Measurements from ENCODE around the gene UBASH3A.

Gene UBASH3A

DNA sequence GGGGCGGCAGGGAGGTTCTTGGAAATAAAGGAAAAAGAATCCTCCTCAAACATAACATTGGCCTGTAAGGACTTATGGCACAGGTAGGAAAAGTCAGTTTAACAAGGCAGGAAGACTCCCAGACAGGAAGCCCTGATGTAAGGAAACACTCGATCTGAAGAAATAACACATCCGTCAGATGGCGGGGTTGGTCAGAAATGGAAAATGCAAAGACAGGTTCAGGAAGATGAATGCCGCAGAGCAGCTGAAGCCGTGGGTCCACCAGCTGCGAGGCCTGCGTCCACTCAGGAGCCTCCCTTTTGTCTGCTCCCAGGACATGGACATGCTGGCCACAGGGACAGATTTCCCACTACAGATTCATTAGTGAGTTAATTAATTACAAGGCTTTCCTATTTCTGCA lies 88.5 kb downstream of the UBASH3A start:
- peaks cover 52% of the 10 kb centered on the region for H3K27me3 Mint-ChIP-seq (ENCODE audit: low read depth, poor library complexity)
- no peak overlapping the region for H3K27ac Mint-ChIP-seq
- no peaks in the 10 kb centered on the region for H3K36me3 Mint-ChIP-seq (ENCODE audit: low read depth)

DNA sequence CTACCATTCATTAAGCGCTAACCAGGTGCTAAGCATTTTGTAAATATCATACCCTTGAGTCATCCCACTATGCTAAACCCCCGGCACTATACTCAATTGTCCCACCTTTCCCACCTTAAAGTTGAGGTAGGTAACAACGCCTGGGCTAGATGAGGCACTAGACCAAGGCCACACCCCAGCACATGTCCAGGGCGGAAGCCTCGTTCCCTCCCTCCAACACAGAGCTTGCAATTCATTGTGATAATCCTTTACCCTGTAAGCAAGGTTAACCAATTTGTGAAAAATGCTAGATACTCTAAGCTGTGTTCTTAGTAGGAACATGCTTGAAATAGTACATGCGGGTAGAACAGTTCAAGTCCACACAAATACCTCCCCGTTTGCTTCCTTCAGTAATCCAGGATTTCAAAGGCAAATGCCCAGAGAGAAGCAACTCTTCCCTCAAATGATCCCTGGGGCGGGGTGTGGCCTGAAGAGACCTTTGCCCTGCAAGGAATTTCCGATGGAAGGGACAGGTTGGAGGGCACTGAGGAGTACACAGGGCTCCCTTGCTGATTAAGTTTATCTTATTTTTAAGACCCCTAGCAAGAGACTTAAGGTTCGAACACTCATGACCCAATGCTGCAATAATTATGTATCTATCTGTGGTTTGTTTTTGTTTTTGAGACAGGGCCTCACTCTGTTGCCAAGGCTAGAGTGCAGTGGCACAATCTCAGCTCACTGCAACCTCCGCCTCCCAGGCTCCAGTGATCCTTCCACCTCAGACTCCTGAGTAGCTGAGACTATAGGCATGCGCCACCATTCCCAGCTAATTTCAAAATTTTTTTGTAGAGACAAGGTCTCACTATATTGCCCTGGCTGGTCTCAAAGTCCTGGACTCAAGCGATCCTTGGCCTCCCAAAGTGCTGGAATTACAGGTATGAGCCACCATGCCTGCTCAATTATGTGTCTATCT lies 89.7 kb downstream of the UBASH3A start:
- TF ChIP-seq, protein P1, sequence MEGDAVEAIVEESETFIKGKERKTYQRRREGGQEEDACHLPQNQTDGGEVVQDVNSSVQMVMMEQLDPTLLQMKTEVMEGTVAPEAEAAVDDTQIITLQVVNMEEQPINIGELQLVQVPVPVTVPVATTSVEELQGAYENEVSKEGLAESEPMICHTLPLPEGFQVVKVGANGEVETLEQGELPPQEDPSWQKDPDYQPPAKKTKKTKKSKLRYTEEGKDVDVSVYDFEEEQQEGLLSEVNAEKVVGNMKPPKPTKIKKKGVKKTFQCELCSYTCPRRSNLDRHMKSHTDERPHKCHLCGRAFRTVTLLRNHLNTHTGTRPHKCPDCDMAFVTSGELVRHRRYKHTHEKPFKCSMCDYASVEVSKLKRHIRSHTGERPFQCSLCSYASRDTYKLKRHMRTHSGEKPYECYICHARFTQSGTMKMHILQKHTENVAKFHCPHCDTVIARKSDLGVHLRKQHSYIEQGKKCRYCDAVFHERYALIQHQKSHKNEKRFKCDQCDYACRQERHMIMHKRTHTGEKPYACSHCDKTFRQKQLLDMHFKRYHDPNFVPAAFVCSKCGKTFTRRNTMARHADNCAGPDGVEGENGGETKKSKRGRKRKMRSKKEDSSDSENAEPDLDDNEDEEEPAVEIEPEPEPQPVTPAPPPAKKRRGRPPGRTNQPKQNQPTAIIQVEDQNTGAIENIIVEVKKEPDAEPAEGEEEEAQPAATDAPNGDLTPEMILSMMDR (IDR thresholded peaks at IDR 0.05), result no peak
- Mint-ChIP-seq H3K27me3 (ENCODE audit: low read depth, poor library complexity) (peaks cover 43% of the 10 kb centered on the region), H3K36me3 (ENCODE audit: low read depth) (no peaks in the 10 kb centered on the region), H3K4me1 (peaks cover 22% of the 10 kb centered on the region), H3K4me3 (no peak overlapping the region), H3K9me3 (no peaks in the 10 kb centered on the region), H3K27ac (no peak overlapping the region)
- DNase-seq, result no peak

More for the DNA sequence above, 88.5 kb downstream of the UBASH3A start:
- TF ChIP-seq, protein P1 (IDR thresholded peaks at IDR 0.05), result no peak
- no peaks in the 10 kb centered on the region for H3K9me3 Mint-ChIP-seq
- peaks cover 20% of the 10 kb centered on the region for H3K4me1 Mint-ChIP-seq
- no peak for DNase-seq
- H3K4me3 Mint-ChIP-seq, result no peak overlapping the region

DNA sequence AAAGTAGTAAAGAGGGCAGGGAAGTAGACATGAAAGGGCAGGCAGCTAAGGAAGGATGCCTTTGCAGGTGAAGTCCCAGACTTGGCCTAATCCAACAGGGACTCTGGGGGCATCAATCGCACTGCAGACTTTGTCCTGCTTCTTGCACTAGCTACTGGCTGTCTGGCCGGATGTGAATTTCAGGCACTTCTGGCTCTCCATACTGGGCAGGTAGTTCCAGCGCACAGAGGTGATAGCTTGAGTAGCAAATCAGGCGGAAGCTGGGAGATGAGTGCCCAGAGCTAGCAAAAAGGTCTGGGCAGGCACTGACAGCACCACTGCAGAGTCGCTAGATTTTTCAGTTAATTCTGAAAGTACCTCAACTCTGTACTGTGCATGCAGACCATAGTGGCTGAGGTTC lies 91.3 kb downstream of the UBASH3A start:
- no peak for DNase-seq
- Mint-ChIP-seq H3K27ac (no peak overlapping the region), H3K27me3 (ENCODE audit: low read depth, poor library complexity) (peaks cover 33% of the 10 kb centered on the region), H3K36me3 (ENCODE audit: low read depth) (no peaks in the 10 kb centered on the region), H3K4me3 (no peak overlapping the region), H3K4me1 (peaks cover 28% of the 10 kb centered on the region), H3K9me3 (no peaks in the 10 kb centered on the region)
- TF ChIP-seq, protein P1 (IDR thresholded peaks at IDR 0.05), result no peak

DNA sequence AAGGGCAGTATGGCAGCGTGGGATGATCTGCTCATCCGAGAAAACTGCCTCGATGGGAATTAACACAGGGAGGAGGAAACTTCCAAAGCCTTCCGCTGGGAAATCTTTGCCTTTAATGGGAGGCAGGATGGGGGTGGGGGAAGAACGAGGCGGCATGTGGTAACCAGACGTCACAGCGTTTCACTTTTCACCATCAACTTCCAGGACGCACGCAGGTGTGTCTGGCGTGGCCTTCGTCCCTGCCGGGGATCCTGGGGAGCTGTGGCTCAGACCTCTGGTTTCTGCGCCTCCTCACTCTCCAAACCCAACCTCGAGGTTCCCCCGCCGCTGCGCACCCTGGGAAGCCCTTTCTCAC lies 92.0 kb downstream of the UBASH3A start:
- TF ChIP-seq, protein P1 (IDR thresholded peaks at IDR 0.05), result no peak
- peak overlapping the region; percentile 91 for H3K4me3 Mint-ChIP-seq
- peaks cover 33% of the 10 kb centered on the region for H3K27me3 Mint-ChIP-seq (ENCODE audit: low read depth, poor library complexity)
- no peaks in the 10 kb centered on the region for H3K36me3 Mint-ChIP-seq (ENCODE audit: low read depth)
- H3K4me1 Mint-ChIP-seq, result peaks cover 28% of the 10 kb centered on the region
- no peaks in the 10 kb centered on the region for H3K9me3 Mint-ChIP-seq
- H3K27ac Mint-ChIP-seq, result no peak overlapping the region
- DNase-seq, result no peak

DNA sequence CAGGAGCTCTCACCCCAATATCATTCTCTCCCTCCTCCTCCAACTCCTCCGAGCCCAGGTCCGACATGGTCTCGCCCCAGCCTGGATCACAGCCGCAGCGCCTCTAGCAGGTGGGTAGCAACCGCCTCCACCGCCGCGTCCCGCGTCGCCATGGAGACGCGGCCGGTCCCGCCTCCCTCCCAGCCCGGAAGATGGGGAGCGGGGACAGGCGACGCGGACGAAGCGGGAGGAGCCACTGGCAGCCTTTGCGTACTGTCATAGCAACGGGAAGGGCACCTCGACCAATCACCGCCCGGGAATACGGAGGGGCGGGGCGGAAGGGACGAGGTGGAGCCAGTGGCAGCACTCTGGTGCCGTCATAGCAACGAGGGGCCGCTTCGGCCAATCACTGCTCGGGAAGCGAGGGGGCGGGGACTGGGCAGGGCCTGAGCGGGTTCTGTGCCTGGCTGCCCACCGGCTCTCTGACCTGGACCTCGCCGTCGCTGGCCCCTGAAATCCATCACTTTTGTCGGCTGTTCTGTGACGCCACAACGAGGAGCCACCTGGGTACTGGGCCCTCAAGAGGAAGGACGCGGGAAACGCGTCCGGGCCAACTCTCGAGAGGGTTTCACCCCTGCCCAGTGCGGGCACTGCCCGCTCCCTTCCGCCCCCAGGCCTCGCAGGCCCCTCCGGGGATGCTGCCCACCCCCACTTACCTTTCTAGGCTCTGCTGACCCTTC lies 92.6 kb downstream of the UBASH3A start, which contains the start of gene RSPH1:
TSS of gene RSPH1 (minus strand) at position 105 of the 719 bp plus-strand sequence. CDS start at position 67, 38 bp downstream.
- H3K4me3 Mint-ChIP-seq, result peak within 1 kb of the TSS; percentile 91
- TF ChIP-seq, protein P1 (IDR thresholded peaks at IDR 0.05), result no peak
- peaks cover 28% of the 10 kb centered on the region for H3K4me1 Mint-ChIP-seq
- peaks cover 33% of the 10 kb centered on the region for H3K27me3 Mint-ChIP-seq (ENCODE audit: low read depth, poor library complexity)
- no peaks in the 10 kb centered on the region for H3K9me3 Mint-ChIP-seq
- no peaks in the 10 kb centered on the region for H3K36me3 Mint-ChIP-seq (ENCODE audit: low read depth)
- DNase-seq, result peak; percentile 100
- H3K27ac Mint-ChIP-seq, result peak within 1 kb of the TSS; percentile 98

Measured in nephron progenitor cell (in vitro differentiated cells).